Neural cell (in vitro differentiated cells): ENCODE measurements around the gene EIF3I.

Experiments
- EP300 ChIP-seq: fragments of 450-650 bp; conservative IDR thresholded peaks from 2 replicates; pipeline ENCODE4 v1.6.1; 2014; ENCODE audit warnings: antibody characterized with exemption, mild to moderate bottlenecking, moderate library complexity; ENCODE audit not compliant: poor library complexity, severe bottlenecking
- EZH2 ChIP-seq: fragments of 200-600, 300-800 bp; shearing (Covaris generic), sonication (generic); IDR thresholded peaks from 2 replicates; pipeline ENCODE4 v1.6.1; 2014; ENCODE audit warnings: antibody characterized with exemption, low read length, borderline replicate concordance, mild to moderate bottlenecking; ENCODE audit not compliant: insufficient read depth, poor library complexity, severe bottlenecking
- MXI1 ChIP-seq: fragments of 450-650 bp; conservative IDR thresholded peaks from 2 replicates; pipeline ENCODE4 v1.6.1; 2014; ENCODE audit warnings: antibody characterized with exemption, mild to moderate bottlenecking; ENCODE audit not compliant: poor library complexity, severe bottlenecking
- POLR2AphosphoS5 ChIP-seq: IDR thresholded peaks from 2 replicates; pipeline ENCODE4 v1.6.1; 2012
- RAD21 ChIP-seq: fragments of 450-650 bp; conservative IDR thresholded peaks from 2 replicates; pipeline ENCODE4 v1.6.1; 2014; ENCODE audit warnings: antibody characterized with exemption, mild to moderate bottlenecking, moderate library complexity
- SMC3 ChIP-seq: fragments of 450-650 bp; conservative IDR thresholded peaks from 2 replicates; pipeline ENCODE4 v1.6.1; 2014; ENCODE audit warnings: antibody characterized with exemption, mild to moderate bottlenecking, moderate library complexity; ENCODE audit not compliant: poor library complexity
- TF ChIP-seq, protein P1 (sequence below): fragments of 450-650 bp; IDR thresholded peaks from 2 replicates; pipeline ENCODE4 v1.5.1; 2014; ENCODE audit warnings: antibody characterized with exemption, mild to moderate bottlenecking, moderate library complexity; ENCODE audit not compliant: poor library complexity, severe bottlenecking

- no peak for TF ChIP-seq POLR2AphosphoS5
- TF ChIP-seq, protein P1, sequence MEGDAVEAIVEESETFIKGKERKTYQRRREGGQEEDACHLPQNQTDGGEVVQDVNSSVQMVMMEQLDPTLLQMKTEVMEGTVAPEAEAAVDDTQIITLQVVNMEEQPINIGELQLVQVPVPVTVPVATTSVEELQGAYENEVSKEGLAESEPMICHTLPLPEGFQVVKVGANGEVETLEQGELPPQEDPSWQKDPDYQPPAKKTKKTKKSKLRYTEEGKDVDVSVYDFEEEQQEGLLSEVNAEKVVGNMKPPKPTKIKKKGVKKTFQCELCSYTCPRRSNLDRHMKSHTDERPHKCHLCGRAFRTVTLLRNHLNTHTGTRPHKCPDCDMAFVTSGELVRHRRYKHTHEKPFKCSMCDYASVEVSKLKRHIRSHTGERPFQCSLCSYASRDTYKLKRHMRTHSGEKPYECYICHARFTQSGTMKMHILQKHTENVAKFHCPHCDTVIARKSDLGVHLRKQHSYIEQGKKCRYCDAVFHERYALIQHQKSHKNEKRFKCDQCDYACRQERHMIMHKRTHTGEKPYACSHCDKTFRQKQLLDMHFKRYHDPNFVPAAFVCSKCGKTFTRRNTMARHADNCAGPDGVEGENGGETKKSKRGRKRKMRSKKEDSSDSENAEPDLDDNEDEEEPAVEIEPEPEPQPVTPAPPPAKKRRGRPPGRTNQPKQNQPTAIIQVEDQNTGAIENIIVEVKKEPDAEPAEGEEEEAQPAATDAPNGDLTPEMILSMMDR: no peak
- no peak for TF ChIP-seq EZH2
- no peak for TF ChIP-seq RAD21
- no peak for TF ChIP-seq SMC3
- TF ChIP-seq MXI1: no peak
- no peak for TF ChIP-seq EP300
These were observed 40.1 kb upstream of the EIF3I start for GRCh38 chr1:32182060-32182459.
